ENCODE measurements around the gene SDR42E1. TPM values are rescaled to one million over a fixed set of nuclear protein-coding genes. Genes with fewer than 3 reads are reported as not detected.

Gene SDR42E1
- total and polyA plus RNA-seq, 9 of the 15 experiments (the other 6 are each of a cell fraction or from before 2014, with no cell fraction given): 0.13 to 1.3 (median 0.42) TPM

- no peak for TF ChIP-seq PBX2 (CRISPR knock-in tag; IDR thresholded peaks at IDR 0.05; ENCODE audit: low read depth)
- TF ChIP-seq PBX2 (tag; conservative IDR thresholded peaks at IDR 0.05; ENCODE audit: low read depth): no peak
- TF ChIP-seq HIVEP1 (CRISPR knock-in tag; IDR thresholded peaks at IDR 0.05): no peak
- TF ChIP-seq ZNF589 (CRISPR knock-in tag; IDR thresholded peaks at IDR 0.05; ENCODE audit: low read depth): no peak
- no peak for TF ChIP-seq FOXP1 (CRISPR knock-in tag; IDR thresholded peaks at IDR 0.05)
- no peak for TF ChIP-seq ZBTB43 (CRISPR knock-in tag; IDR thresholded peaks at IDR 0.05)
Observed at GRCh38 chr16:81992859-81993258, 18.4 kb downstream of the SDR42E1 start (continued).

GRCh38 chr16:81987706-81988105 lies 23.6 kb downstream of the SDR42E1 start:
- no peaks in the 10 kb centered on the region for H3K79me2 ChIP-seq (ENCODE audit: control insufficient read depth, insufficient read depth, low read length)
- H3K9ac ChIP-seq (ENCODE audit: insufficient read depth in 1 of 2, low read depth in 2 of 2, low read length in 2 of 2): no peak overlapping the region
- H3K4me1 ChIP-seq (replicated peaks in 1 of 2; ENCODE audit: control insufficient read depth in 2 of 2, insufficient read depth in 2 of 2, low read length in 2 of 2): no peaks in the 10 kb centered on the region
- H3K27me3 ChIP-seq (ENCODE audit: control insufficient read depth in 2 of 2, insufficient read depth in 2 of 2, low read length in 2 of 2): peaks cover 3 to 9% of the 10 kb centered on the region in 2 experiments; a peak in 3 of 5 replicates
- H2AFZ ChIP-seq (ENCODE audit: low read depth, low read length): no peak overlapping the region
- no peaks in the 10 kb centered on the region for H4K20me1 ChIP-seq (replicated peaks; ENCODE audit: control insufficient read depth, insufficient read depth, low read length)
- no peaks in the 10 kb centered on the region for H3K36me3 ChIP-seq (ENCODE audit: control insufficient read depth, insufficient read depth, low read length)
- H3K4me3 ChIP-seq: no peak overlapping the region
- in situ Hi-C loops (cut with MboI): no loop called here
- ATAC-seq (no peak), DNase-seq (ENCODE audit: extremely low read depth in 1 of 4, low spot score in 3 of 4) (no peak), FAIRE-seq (no peak)
- no TSS peak for BruUV-seq (replicated peaks)
- H3K9me3 ChIP-seq (replicated peaks; ENCODE audit: control insufficient read depth, insufficient read depth, low read depth, low read length): no peaks in the 10 kb centered on the region
- no peaks in the 10 kb centered on the region for H3K9me1 ChIP-seq (ENCODE audit: control insufficient read depth, insufficient read depth, low read length)
- ChIA-PET POLR2A (interaction anchor here (0.6 to 1.4 kb wide), 3 partner anchors 9 to 575 kb away, joined by 3 to 5 read pairs (median 3); no protein-coding TSS in a partner anchor), CTCF (ENCODE audit: low intra/inter-chr PET ratio) (no interaction called here)
- WGBS (ENCODE audit: insufficient coverage, low coverage, missing lambda C conversion rate): 0% methylated on average over 5 of the region's 5 CpGs
- H3K27ac ChIP-seq (ENCODE audit: extremely low read depth, low read depth, low read length): no peak overlapping the region
- intact Hi-C loops (cut with micrococcal nuclease): no loop called here
- H3K4me2 ChIP-seq (ENCODE audit: insufficient read depth, low read length): no peak overlapping the region
- TF ChIP-seq MCM2 (IDR thresholded peaks at IDR 0.05; ENCODE audit: low read depth): no peak
